ENCODE data around the gene HCFC1.

Gene HCFC1

GRCh38 chrX:153921511-153922446 lies 49.8 kb downstream of the HCFC1 start:
- DNase-seq, result no peak

- no peak for DNase-seq
These were observed 50.5 kb downstream of the HCFC1 start for GRCh38 chrX:153921070-153921469.

DNA sequence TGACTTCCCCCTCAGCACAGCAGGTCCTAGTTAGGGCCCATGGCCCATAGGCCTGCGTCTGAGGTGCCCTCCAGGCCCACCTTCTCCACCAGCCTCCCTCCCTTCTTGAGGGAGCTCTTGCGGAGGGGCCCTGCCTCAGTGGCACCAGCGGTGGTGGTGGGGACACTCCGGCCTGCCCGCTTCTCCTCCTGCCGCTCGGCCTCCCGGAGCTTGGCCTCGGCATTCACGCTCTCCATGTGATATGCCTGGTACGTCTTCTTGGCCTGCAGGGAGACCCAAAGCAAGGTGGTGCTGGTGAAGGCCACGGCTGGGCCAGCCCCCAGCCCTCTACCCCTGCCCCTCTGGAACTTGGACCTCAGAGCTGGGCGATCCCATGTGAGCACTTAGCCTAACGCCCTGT lies 51.1 kb downstream of the HCFC1 start:
- no peak for DNase-seq

DNA sequence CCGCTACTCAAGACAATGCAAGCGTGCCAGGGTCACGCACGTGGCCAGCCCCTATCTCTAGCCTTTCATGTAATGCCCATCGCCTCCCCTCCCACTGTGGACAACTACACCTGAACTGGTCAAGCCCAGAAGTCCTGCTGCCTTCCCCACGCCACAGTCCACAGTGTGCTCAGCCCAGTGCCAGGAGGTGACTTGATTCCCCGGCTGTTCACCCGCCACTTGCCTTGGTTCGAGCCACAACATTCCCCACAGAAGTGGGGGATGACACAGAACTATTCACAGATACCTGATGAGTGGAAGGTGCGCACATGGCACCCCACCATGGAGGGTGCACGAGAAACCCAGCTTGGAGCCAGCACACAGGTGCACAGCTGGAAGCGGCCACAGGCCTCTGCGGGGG lies 52.3 kb downstream of the HCFC1 start:
- no peak for DNase-seq

DNA sequence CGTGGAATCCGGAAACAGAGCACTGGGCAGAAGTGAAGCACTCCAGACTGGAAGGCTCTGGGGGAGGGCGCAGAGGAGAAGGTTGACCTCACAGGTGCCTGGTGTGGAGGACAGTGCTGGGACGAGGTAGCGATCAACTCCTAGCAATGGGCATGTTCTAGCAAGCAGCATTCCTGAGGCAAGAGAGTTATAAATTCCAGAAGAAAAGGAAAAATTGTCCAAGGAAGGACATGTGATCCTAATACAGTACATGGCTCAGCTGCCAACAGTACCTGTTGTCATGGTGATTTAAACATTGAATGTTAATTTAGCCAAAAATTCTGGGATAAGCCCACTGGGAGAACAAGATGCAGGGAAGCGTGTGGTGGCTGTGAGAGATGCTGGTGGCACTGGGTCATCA lies 53.7 kb downstream of the HCFC1 start:
- no peak for DNase-seq

DNA sequence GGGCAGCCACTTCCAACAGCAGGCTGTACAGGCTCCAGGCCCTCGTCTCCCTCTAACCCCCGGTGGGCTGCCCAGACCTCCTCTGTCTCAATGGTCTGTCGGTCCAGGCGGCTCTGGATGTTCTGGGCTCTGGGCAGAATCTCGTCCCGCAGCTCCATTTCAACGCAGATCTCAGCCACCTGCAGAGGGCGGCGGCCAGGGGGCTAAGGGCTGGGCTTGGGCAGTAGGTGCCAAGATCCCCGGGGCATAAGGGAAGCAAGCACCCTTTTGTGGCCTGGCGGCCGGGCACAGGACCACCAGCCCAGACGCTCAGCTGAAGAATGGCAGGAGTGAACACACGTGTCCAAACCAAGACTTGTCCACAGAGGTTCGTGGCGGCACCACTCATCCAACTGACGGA lies 57.9 kb downstream of the HCFC1 start:
- DNase-seq, result no peak

DNA sequence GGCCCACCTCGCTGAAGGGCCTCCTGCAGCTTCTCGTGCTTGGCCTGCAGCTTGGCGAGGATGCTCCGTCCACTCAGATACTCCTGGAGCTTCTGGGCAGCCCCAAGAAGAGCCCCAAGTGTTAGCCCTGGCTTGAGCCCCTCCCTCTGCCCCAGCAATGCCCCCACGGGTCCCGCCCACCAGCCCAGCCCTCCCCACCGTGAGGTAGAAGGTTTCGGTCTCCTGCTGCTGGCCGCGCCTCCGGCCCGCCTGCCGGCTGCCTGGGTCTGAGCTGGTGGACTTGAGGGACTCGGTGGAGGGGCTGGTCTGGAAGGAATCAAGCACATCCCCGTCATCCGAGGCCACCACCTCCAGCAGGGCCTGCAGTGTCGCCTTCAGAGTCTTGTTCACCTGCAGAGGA lies 58.4 kb downstream of the HCFC1 start:
- DNase-seq, result no peak

DNA sequence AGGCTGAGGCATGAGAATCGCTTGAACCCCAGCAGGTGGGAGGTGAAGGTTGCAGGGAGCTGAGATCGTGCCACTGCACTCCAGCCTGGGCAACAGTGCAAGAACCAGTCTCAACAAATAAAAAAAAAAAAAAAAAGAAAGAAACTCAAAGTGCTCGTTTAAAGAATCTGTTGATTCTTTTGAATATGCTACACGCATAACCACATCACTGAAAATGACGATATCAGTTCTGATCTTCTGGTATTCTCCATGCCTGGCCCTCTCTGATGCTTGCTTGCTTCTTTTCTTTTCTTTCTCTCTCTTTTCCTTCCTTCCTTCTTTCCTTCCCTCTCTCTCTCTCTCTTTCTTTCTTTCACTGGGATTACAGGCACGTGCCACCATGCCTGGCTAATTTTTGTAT lies 59.8 kb downstream of the HCFC1 start:
- DNase-seq, result no peak

- DNase-seq, result no peak
These were observed 61.2 kb downstream of the HCFC1 start for GRCh38 chrX:153910446-153910845.

GRCh38 chrX:153909980-153910360 lies 61.6 kb downstream of the HCFC1 start:
- no peak for DNase-seq

DNA sequence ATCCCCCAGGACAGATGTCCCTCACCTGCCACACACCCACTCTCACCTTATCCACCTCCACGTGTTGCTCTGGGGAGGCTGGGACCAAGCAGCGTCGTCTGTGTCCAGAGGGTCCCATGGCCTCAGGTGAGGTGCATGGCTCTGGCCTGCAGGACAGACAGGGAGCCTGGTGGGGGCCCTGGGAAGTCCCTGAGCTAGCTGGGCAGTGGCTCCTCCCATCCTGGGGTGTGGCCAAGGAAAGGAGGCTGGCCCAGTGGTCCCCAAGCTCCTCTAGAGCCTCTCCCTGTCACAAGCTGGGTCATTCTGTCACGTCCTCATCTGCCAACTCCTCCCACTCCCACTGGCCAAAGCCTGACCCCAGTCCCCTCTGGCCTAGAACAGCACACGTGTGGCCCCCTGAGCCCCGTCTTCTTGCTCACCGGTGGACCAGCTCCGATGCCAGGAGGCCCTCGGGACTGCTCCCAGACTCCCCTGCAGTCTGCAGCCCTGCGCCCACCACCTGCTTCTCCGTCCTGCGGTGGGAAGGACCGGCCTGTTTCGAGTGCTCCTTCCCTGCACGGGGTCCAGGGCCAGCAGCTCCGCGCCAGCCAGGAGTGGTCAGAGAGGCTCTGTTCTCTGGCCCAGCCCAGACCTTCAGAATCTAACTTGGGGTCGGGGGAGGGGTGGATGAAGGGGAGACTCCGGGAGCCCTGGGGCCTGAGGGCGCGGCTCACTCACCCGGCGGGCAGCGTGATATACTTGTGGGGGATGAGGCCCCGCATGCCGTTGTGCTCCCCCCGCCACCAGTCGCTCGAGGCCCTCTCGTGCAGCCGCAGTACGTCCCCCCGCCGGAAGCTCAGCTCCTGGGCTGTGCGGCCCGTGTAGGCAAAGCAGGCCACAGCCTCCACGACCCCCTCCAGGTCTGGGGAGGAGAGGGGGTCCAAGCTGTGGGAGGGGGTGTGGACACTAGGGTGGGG lies 62.3 kb downstream of the HCFC1 start:
- DNase-seq, result no peak

- no peak for DNase-seq
These were observed 63.3 kb downstream of the HCFC1 start for GRCh38 chrX:153908219-153908860.

GRCh38 chrX:153907456-153907855 lies 64.2 kb downstream of the HCFC1 start:
- no peak for DNase-seq

DNA sequence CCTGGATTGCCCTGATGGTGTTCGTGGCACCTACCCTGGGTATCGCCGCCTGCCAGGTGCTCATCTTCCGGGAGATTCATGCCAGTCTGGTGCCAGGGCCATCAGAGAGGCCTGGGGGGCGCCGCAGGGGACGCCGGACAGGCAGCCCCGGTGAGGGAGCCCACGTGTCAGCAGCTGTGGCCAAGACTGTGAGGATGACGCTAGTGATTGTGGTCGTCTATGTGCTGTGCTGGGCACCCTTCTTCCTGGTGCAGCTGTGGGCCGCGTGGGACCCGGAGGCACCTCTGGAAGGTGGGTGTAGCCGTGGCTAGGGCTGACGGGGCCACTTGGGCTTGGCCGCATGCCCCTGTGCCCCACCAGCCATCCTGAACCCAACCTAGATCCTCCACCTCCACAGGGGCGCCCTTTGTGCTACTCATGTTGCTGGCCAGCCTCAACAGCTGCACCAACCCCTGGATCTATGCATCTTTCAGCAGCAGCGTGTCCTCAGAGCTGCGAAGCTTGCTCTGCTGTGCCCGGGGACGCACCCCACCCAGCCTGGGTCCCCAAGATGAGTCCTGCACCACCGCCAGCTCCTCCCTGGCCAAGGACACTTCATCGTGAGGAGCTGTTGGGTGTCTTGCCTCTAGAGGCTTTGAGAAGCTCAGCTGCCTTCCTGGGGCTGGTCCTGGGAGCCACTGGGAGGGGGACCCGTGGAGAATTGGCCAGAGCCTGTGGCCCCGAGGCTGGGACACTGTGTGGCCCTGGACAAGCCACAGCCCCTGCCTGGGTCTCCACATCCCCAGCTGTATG lies 65.3 kb downstream of the HCFC1 start:
- DNase-seq, result no peak

- no peak for DNase-seq
These were observed 66.0 kb downstream of the HCFC1 start for GRCh38 chrX:153905481-153906095.

GRCh38 chrX:153903991-153904957 lies 67.3 kb downstream of the HCFC1 start, which contains the start of gene AVPR2:
Gene AVPR2 (plus strand): TSS chrX:153904673. CDS start chrX:153905146, 473 bp downstream.
- DNase-seq, result no peak

- DNase-seq, result no peak
These were observed 68.2 kb downstream of the HCFC1 start for GRCh38 chrX:153903238-153903980.

- DNase-seq, result no peak
These were observed 69.2 kb downstream of the HCFC1 start for GRCh38 chrX:153902385-153902784.

GRCh38 chrX:153901753-153902140 lies 69.9 kb downstream of the HCFC1 start:
- no peak for DNase-seq
